PFSK-1 (cell line): Measurements from ENCODE around the gene PDE8B.

Experiments used
- FOXP2 ChIP-seq: optimal IDR thresholded peaks from 2 replicates; pipeline ENCODE3; 2011; ENCODE audit warnings: borderline replicate concordance, control low read depth, inconsistent platforms; ENCODE audit not compliant: insufficient read depth; ENCODE audit errors: extremely low read length, extremely low read depth
- POLR2AphosphoS5 ChIP-seq: IDR thresholded peaks from 2 replicates; pipeline ENCODE4 v1.6.1; 2012; ENCODE audit warnings: low read depth, mild to moderate bottlenecking, control low read depth, low read length, moderate library complexity
- REST ChIP-seq, 2 experiments: IDR thresholded peaks; 2 replicates each; pipeline versions ENCODE4 v1.6.1 to v1.8.0; 2011 to 2012; ENCODE audit warnings: low read depth in 2 of 2, low read length in 2 of 2, control low read depth in 1 of 2, inconsistent platforms in 1 of 2, mild to moderate bottlenecking in 1 of 2, moderate library complexity in 1 of 2; ENCODE audit not compliant: insufficient read depth in 1 of 2
- SIN3A ChIP-seq: IDR thresholded peaks from 2 replicates; pipeline ENCODE4 v1.6.1; 2012; ENCODE audit warnings: mild to moderate bottlenecking, low read length, moderate library complexity, borderline replicate concordance; ENCODE audit not compliant: insufficient read depth
- TAF1 ChIP-seq: IDR thresholded peaks from 2 replicates; pipeline ENCODE4 v1.6.1; 2012; ENCODE audit warnings: low read length, control low read depth, borderline replicate concordance; ENCODE audit not compliant: insufficient read depth

PDE8B gene

GRCh38 chr5:77333036-77333435, 122.6 kb downstream of the PDE8B start:
- TF ChIP-seq TAF1 (no peak), FOXP2 (no peak), SIN3A (no peak)

- TF ChIP-seq SIN3A (no peak), TAF1 (no peak), FOXP2 (no peak), REST (IDR thresholded peaks at IDR 0.05; ENCODE audit: insufficient read depth in 1 of 2, low read depth in 2 of 2, low read length in 2 of 2) (no peak), POLR2AphosphoS5 (no peak)
Observed at GRCh38 chr5:77333451-77334123, 123.1 kb downstream of the PDE8B start.

- no peak for TF ChIP-seq POLR2AphosphoS5
- TF ChIP-seq SIN3A = no peak
- TF ChIP-seq FOXP2 = no peak
- TF ChIP-seq REST (IDR thresholded peaks at IDR 0.05; ENCODE audit: insufficient read depth in 1 of 2, low read depth in 2 of 2, low read length in 2 of 2) = no peak
- no peak for TF ChIP-seq TAF1
Observed at GRCh38 chr5:77337246-77337645, 126.8 kb downstream of the PDE8B start.

- TF ChIP-seq FOXP2 = no peak
- TF ChIP-seq SIN3A = no peak
- TF ChIP-seq POLR2AphosphoS5 = no peak
- TF ChIP-seq REST (IDR thresholded peaks at IDR 0.05; ENCODE audit: insufficient read depth in 1 of 2, low read depth in 2 of 2, low read length in 2 of 2) = no peak
- no peak for TF ChIP-seq TAF1
Observed at GRCh38 chr5:77337686-77338085, 127.2 kb downstream of the PDE8B start.

GRCh38 chr5:77339337-77339890, 128.9 kb downstream of the PDE8B start:
- no peak for TF ChIP-seq POLR2AphosphoS5
- no peak for TF ChIP-seq TAF1
- no peak for TF ChIP-seq REST (IDR thresholded peaks at IDR 0.05; ENCODE audit: insufficient read depth in 1 of 2, low read depth in 2 of 2, low read length in 2 of 2)
- TF ChIP-seq SIN3A = no peak
- TF ChIP-seq FOXP2 = no peak
